Effector memory CD4-positive, alpha-beta T cell (primary cell): ENCODE data around the gene DYNC2I2.
"Not testable (repeated sequence)": the region's sequence is repeated elsewhere in the genome, so short reads cannot be mapped to it uniquely, and the experiment has no call there.

Source experiments
- DNase-seq, 3 donors: peaks; one replicate each; pipeline ENCODE4 v3.0.0-alpha.2; 2020
- H3K27ac ChIP-seq: 2 replicates; pipeline ENCODE4 v1.7.0; 2013; ENCODE audit warnings: mild to moderate bottlenecking, low read length, moderate library complexity; ENCODE audit not compliant: insufficient read depth, poor library complexity, severe bottlenecking
- H3K27me3 ChIP-seq: replicated peaks from 2 replicates; pipeline ENCODE4 v1.7.0; 2013; ENCODE audit warnings: mild to moderate bottlenecking, low read length; ENCODE audit not compliant: insufficient read depth, control insufficient read depth, poor library complexity, severe bottlenecking
- H3K36me3 ChIP-seq: 2 replicates; pipeline ENCODE4 v1.7.0; 2013; ENCODE audit warnings: mild to moderate bottlenecking, low read length, moderate library complexity; ENCODE audit not compliant: control insufficient read depth, insufficient read depth
- H3K4me1 ChIP-seq: 2 replicates; pipeline ENCODE4 v1.7.0; 2013; ENCODE audit warnings: low read length, mild to moderate bottlenecking; ENCODE audit not compliant: control insufficient read depth, insufficient read depth, poor library complexity, severe bottlenecking
- H3K4me3 ChIP-seq: 2 replicates; pipeline ENCODE4 v1.7.0; 2013; ENCODE audit warnings: low read length, low read depth, mild to moderate bottlenecking; ENCODE audit not compliant: insufficient read depth, poor library complexity, severe bottlenecking
- H3K9me3 ChIP-seq: 2 replicates; pipeline ENCODE4 v1.7.0; 2013; ENCODE audit warnings: mild to moderate bottlenecking, low read length, moderate library complexity; ENCODE audit not compliant: control insufficient read depth

Gene DYNC2I2

DNA sequence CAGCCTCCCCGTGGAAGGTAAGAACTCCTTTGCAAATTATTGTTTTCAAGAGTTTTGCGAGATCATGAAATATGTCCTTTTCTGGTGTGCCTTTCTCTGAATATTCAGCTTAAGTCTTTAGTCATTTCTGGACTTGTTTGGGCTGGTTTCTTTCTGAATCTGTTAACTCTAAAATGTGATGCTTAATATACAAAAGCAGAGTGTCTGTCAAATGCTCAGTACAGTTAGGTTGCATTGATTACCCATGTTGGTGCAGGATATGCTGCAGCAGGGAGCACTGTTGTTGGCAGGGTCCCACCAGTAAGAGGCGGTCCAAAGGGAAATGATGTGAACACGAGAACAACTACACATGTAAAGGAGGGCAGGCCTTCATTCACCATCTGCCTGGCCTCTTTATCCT lies 56.5 kb downstream of the DYNC2I2 start:
- H3K36me3 ChIP-seq = peaks cover 85% of the 10 kb centered on the region
- H3K9me3 ChIP-seq = no peaks in the 10 kb centered on the region
- no peak overlapping the region for H3K4me3 ChIP-seq
- no peaks in the 10 kb centered on the region for H3K27me3 ChIP-seq
- DNase-seq = no peak
- no peaks in the 10 kb centered on the region for H3K4me1 ChIP-seq
- H3K27ac ChIP-seq = no peak overlapping the region

DNA sequence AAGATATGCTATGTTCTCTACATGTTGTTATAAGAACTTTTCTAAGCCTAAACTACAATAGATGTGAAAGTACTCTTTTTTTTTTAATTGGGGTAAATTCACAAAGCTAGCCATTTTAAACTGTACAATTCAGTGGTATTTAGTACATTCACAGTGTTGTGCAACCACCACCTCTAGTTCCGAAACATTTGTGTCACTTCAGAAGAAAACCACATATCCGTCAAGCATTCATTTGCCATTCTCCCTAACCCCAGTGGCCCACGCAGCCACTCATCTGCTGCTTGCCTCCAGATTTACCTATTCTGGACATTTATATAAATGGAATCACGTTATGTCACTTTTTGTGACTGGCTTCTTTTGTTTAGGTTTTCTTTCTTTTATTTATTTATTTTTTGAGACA lies 61.2 kb downstream of the DYNC2I2 start:
- no peak overlapping the region for H3K4me3 ChIP-seq
- H3K27ac ChIP-seq = no peak overlapping the region
- no peak for DNase-seq
- no peaks in the 10 kb centered on the region for H3K9me3 ChIP-seq
- H3K4me1 ChIP-seq = no peaks in the 10 kb centered on the region
- H3K27me3 ChIP-seq = no peaks in the 10 kb centered on the region
- H3K36me3 ChIP-seq = peaks cover 87% of the 10 kb centered on the region

DNA sequence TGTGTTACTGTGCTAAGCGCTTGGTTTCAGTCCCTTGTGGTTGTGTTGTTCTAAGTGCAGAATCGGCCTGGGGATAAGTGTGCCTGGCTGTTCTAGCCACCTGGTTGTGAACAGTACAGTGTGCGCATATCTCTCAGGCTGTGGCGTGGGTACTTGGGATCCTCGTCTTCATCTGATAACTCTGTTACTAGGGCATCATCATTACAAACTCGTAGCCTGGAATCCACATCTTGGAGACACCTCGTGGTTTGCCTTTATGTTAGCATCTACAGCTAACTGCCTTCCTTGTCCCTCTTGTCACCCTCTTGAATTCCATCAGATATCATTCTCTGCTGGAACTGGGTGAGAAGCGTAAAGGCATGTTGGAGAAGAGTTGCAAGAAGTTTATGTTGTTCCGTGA lies 62.8 kb downstream of the DYNC2I2 start:
- no peaks in the 10 kb centered on the region for H3K27me3 ChIP-seq
- H3K4me3 ChIP-seq = no peak overlapping the region
- H3K27ac ChIP-seq = no peak overlapping the region
- no peak for DNase-seq
- no peaks in the 10 kb centered on the region for H3K9me3 ChIP-seq
- H3K4me1 ChIP-seq = no peaks in the 10 kb centered on the region
- peaks cover 85% of the 10 kb centered on the region for H3K36me3 ChIP-seq

DNA sequence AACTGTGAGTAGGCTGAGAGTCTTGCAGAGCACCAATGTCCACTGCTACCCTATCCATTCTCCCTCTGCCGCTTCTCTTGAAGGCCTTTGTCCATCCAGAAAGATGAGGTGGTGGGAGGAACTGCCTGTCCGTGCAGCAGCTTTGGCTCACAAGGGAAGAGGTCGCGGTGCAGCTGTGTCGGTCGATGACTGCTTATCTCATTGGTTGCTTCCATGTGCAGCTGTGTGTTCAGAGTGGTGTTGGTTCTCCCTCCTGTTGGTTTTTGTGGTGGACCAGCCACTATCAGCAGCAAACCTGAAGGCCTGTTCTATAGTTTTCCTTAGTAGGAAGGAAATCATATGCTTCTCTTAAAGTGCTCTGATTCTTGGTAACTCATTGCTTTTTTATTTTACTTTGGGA lies 63.6 kb downstream of the DYNC2I2 start:
- Histone ChIP-seq H3K4me3 (no peak overlapping the region), H3K27ac (no peak overlapping the region), H3K9me3 (no peaks in the 10 kb centered on the region), H3K4me1 (no peaks in the 10 kb centered on the region), H3K36me3 (peaks cover 84% of the 10 kb centered on the region), H3K27me3 (no peaks in the 10 kb centered on the region)
- DNase-seq = no peak

DNA sequence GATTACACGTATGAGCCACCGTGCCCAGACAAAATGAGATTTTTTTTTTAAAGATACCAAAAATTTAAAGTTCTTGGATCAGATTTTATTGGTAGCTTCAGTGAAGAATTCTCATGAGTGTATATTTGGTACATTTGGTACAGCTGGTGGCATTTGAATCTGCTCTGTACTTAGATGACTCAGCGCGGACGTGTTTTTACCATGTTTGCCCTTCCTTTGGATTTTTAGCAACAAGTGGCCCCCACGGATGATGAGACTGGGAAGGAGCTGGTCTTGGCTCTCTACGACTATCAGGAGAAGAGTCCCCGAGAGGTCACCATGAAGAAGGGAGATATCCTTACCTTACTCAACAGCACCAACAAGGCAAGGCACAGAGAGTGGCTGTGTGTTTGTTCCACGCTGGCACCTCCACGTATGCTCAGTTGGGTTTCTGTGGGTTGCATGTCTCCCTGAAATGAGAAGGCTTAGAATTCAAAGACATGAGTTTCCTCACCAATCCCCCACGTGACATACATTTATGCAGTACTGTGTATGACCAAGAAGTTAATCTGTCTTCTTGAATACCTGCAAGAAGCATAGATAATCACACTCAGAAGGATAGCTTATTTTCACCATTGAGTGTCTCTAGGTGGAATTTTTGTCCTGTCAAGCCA lies 67.9 kb downstream of the DYNC2I2 start:
- Histone ChIP-seq H3K36me3 (peaks cover 88% of the 10 kb centered on the region), H3K27ac (no peak overlapping the region)

DNA sequence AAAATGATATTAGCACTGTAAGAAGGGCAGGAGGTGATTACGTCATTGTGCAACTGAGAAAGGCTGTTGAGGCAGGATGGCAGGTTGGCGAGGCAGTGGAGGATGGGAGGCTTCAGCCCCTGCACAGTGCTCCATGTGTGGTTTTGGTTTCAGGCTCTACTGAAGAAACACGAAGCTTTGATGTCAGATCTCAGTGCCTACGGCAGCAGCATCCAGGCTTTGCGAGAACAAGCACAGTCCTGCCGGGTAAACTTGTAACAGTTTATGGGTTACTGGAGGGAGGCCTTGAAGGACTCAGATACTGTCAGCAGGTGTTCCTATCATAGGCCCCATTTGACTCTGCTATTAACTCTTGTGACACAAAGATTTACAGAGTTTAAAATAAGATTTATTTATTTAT lies 69.2 kb downstream of the DYNC2I2 start:
- no peak overlapping the region for H3K4me3 ChIP-seq
- no peak for DNase-seq
- H3K27ac ChIP-seq = no peak overlapping the region
- H3K27me3 ChIP-seq = no peaks in the 10 kb centered on the region
- peaks cover 88% of the 10 kb centered on the region for H3K36me3 ChIP-seq
- no peaks in the 10 kb centered on the region for H3K4me1 ChIP-seq
- H3K9me3 ChIP-seq = no peaks in the 10 kb centered on the region

More for the DNA sequence above, 67.9 kb downstream of the DYNC2I2 start:
- DNase-seq = no peak
- Histone ChIP-seq H3K4me3 (no peak overlapping the region), H3K4me1 (no peaks in the 10 kb centered on the region), H3K9me3 (no peaks in the 10 kb centered on the region), H3K27me3 (no peaks in the 10 kb centered on the region)

DNA sequence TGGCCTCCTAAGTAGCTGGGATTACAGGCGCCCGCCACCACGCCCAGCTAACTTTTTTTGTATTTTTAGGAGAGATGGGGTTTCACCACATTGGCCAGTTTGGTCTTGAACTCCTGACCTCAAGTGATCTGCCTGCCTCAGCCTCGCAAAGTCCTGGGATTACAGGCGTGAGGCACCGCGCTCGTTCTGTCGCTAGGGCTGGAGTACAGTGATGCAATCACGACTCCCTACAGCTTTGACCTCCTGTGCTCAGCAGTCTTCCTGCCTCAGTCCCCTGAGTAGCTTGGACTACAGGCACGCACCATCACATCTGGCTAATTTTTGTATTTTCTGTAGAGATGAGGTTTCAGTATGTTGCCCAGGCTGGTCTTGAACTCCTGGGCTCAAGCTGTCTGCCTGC lies 69.7 kb downstream of the DYNC2I2 start:
- H3K4me1 ChIP-seq, DNase-seq: not testable (repeated sequence)

DNA sequence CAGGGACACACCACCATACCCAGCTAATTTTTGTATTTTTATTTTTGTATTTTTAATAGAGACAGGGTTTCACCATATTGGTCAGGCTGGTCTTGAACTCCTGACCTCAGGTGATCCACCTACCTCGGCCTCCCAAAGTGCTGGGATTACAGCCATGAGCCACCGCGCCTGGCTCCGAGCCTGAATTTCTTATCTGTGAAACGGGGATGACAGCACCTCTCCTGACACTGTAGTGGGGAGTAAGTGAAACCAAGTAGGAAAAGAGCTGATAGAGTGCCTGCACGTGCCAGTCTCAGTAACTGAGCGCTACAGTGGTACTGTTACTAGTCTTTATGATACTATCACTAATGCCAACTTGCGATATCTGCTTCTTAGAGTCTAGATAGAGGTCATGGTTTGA lies 71.5 kb downstream of the DYNC2I2 start:
- not testable (repeated sequence) for H3K9me3 ChIP-seq, H3K4me1 ChIP-seq, H3K27ac ChIP-seq, H3K27me3 ChIP-seq, H3K4me3 ChIP-seq, DNase-seq
- peaks cover 91% of the 10 kb centered on the region for H3K36me3 ChIP-seq

More for the DNA sequence above, 69.7 kb downstream of the DYNC2I2 start:
- H3K27ac ChIP-seq, H3K4me3 ChIP-seq, H3K9me3 ChIP-seq, H3K27me3 ChIP-seq: not testable (repeated sequence)
- peaks cover 89% of the 10 kb centered on the region for H3K36me3 ChIP-seq
